HG03354 (cell line): ENCODE measurements around the gene KAZALD1.

Experiments
- ATAC-seq: cut with Tn5 transposase; IDR thresholded peaks from one replicate; pipeline ENCODE4 v1.9.1; 2021; ENCODE audit warnings: mild to moderate bottlenecking; ENCODE audit not compliant: unreplicated experiment, poor library complexity, severe bottlenecking

Gene KAZALD1

GRCh38 chr10:101061624-101062231 lies at the start of gene KAZALD1:
Gene KAZALD1 (plus strand): TSS chr10:101061989. CDS start chr10:101062593, 604 bp downstream.
- peak; percentile 15 for ATAC-seq

- ATAC-seq = peak; percentile 83
Observed at GRCh38 chr10:101012525-101013364, 49.0 kb upstream of the KAZALD1 start.

- ATAC-seq = no peak
Observed at GRCh38 chr10:101013365-101013825, 48.4 kb upstream of the KAZALD1 start.

GRCh38 chr10:101014230-101014884 lies 47.4 kb upstream of the KAZALD1 start:
- ATAC-seq = no peak

GRCh38 chr10:101014966-101015581 lies 46.7 kb upstream of the KAZALD1 start:
- no peak for ATAC-seq

- no peak for ATAC-seq
Observed at GRCh38 chr10:101015582-101015973, 46.2 kb upstream of the KAZALD1 start.

GRCh38 chr10:101016814-101017213 lies 45.0 kb upstream of the KAZALD1 start:
- ATAC-seq = no peak

GRCh38 chr10:101018118-101018599 lies 43.6 kb upstream of the KAZALD1 start:
- ATAC-seq = no peak

GRCh38 chr10:101018600-101019439 lies 43.0 kb upstream of the KAZALD1 start:
- ATAC-seq = no peak

- ATAC-seq = no peak
Observed at GRCh38 chr10:101019440-101019703, 42.4 kb upstream of the KAZALD1 start.

GRCh38 chr10:101020427-101021075 lies 41.2 kb upstream of the KAZALD1 start:
- ATAC-seq = no peak

- ATAC-seq = no peak
Observed at GRCh38 chr10:101021239-101021638, 40.5 kb upstream of the KAZALD1 start.

- ATAC-seq = no peak
Observed at GRCh38 chr10:101021692-101022251, 40.0 kb upstream of the KAZALD1 start.

- ATAC-seq = no peak
Observed at GRCh38 chr10:101022967-101023705, 38.7 kb upstream of the KAZALD1 start.

- ATAC-seq = no peak
Observed at GRCh38 chr10:101027106-101027720, 34.6 kb upstream of the KAZALD1 start.

- ATAC-seq = no peak
Observed at GRCh38 chr10:101028446-101029337, 33.1 kb upstream of the KAZALD1 start.
